ENCODE measurements around the gene EPM2AIP1.
"Not testable (repeated sequence)": the region's sequence is repeated elsewhere in the genome, so short reads cannot be mapped to it uniquely, and the experiment has no call there.

The EPM2AIP1 gene

GRCh38 chr3:36964817-36965216, 28.1 kb downstream of the EPM2AIP1 start:
- H3K4me3 ChIP-seq (ENCODE audit: low read depth, low read length), result no peak overlapping the region
- no peak for DNase-seq (ENCODE audit: low read depth)
- TF ChIP-seq, protein P1, sequence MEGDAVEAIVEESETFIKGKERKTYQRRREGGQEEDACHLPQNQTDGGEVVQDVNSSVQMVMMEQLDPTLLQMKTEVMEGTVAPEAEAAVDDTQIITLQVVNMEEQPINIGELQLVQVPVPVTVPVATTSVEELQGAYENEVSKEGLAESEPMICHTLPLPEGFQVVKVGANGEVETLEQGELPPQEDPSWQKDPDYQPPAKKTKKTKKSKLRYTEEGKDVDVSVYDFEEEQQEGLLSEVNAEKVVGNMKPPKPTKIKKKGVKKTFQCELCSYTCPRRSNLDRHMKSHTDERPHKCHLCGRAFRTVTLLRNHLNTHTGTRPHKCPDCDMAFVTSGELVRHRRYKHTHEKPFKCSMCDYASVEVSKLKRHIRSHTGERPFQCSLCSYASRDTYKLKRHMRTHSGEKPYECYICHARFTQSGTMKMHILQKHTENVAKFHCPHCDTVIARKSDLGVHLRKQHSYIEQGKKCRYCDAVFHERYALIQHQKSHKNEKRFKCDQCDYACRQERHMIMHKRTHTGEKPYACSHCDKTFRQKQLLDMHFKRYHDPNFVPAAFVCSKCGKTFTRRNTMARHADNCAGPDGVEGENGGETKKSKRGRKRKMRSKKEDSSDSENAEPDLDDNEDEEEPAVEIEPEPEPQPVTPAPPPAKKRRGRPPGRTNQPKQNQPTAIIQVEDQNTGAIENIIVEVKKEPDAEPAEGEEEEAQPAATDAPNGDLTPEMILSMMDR (IDR thresholded peaks at IDR 0.05; ENCODE audit: low read depth, low read length, missing control alignments), result no peak

DNA sequence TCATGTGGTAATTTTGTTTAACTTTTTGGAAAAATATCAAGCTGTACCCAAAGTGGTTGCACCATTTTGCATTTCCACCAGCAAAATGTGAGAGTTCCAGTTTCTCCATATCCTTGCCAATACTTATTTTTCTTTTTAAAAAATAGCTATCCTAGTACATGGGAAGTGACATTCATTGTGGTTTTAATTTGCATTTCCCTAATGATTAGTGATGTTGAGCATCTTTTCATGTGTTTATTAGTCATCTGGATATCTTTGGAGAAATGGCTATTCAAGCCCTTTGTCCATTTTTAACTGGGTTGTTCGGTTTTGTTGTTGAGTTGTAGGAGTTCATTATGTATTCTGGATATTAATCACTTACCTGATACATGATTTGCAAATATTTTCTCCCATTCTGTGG, 28.6 kb downstream of the EPM2AIP1 start:
- TF ChIP-seq, protein P1 (IDR thresholded peaks at IDR 0.05; ENCODE audit: low read depth, low read length, missing control alignments), result no peak
- no peak overlapping the region for H3K4me3 ChIP-seq (ENCODE audit: low read depth, low read length)
- DNase-seq (ENCODE audit: low read depth), result no peak

GRCh38 chr3:36963008-36963407, 29.9 kb downstream of the EPM2AIP1 start:
- H3K4me3 ChIP-seq (ENCODE audit: low read depth, low read length); DNase-seq (ENCODE audit: low read depth): not testable (repeated sequence)

- TF ChIP-seq, protein P1 (IDR thresholded peaks at IDR 0.05; ENCODE audit: low read depth, low read length, missing control alignments), result peak; percentile 2
- H3K4me3 ChIP-seq (ENCODE audit: low read depth, low read length), result no peak overlapping the region
- DNase-seq (ENCODE audit: low read depth), result no peak
Observed at GRCh38 chr3:36960502-36960901, 32.4 kb downstream of the EPM2AIP1 start.

DNA sequence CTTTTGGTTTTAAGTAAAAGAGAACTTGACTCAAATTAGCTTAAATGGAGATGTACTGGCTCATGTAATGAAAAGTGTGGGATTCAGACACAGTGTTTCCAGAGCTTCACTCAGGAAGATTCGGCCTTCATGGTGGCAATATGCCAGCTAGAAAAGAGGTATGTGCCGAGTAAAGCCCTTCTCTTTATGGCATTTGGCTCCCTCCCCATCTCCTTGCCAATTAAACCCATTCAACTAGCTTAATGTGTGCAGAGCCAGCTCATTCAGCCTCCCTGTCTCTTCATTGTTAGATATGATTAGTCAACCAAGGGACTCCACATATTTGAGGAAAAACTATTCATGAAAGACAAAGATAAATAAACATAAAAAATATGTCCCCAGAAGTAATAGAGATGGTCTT, 33.1 kb downstream of the EPM2AIP1 start:
- H3K4me3 ChIP-seq (ENCODE audit: low read depth, low read length), result no peak overlapping the region
- TF ChIP-seq, protein P1 (IDR thresholded peaks at IDR 0.05; ENCODE audit: low read depth, low read length, missing control alignments), result no peak
- DNase-seq (ENCODE audit: low read depth), result no peak

GRCh38 chr3:36957862-36958686, 34.9 kb downstream of the EPM2AIP1 start:
- DNase-seq (ENCODE audit: low read depth), result no peak
- H3K4me3 ChIP-seq (ENCODE audit: low read depth, low read length), result no peak overlapping the region

DNA sequence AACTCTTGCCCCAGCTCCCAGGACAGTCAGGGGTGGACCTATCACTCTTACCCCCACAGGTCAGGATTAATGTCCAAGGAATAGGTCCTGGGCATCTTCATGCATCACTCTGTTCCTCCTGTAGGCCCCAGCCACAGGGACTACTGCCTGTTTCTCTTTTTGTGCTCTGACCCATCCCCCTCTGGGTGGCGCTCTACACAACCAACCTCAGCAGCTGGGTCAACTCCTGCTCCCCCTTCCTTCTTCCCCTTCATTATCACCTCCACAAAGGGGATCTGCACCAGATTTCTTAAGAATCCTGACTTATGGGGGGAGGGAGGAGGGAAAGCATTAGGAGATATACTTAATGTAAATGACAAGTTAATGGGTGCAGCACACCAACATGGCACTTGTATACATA, 35.9 kb downstream of the EPM2AIP1 start:
- no peak for DNase-seq (ENCODE audit: low read depth)
- H3K4me3 ChIP-seq (ENCODE audit: low read depth, low read length), result no peak overlapping the region
- TF ChIP-seq, protein P1 (IDR thresholded peaks at IDR 0.05; ENCODE audit: low read depth, low read length, missing control alignments), result peak; percentile 21

More at GRCh38 chr3:36957862-36958686, 34.9 kb downstream of the EPM2AIP1 start:
- TF ChIP-seq, protein P1 (IDR thresholded peaks at IDR 0.05; ENCODE audit: low read depth, low read length, missing control alignments), result no peak
